Ishikawa (cell line): ENCODE results near the gene C16orf90.

Source experiments
- CEBPB ChIP-seq: IDR thresholded peaks from 2 replicates; pipeline ENCODE4 v1.6.1; 2012
- CREB1 ChIP-seq: IDR thresholded peaks from 2 replicates; pipeline ENCODE4 v1.6.1; 2012; ENCODE audit warnings: low read depth
- EGR1 ChIP-seq: IDR thresholded peaks from 2 replicates; pipeline ENCODE4 v1.6.1; 2012
- EP300 ChIP-seq: IDR thresholded peaks from 2 replicates; pipeline ENCODE4 v1.6.1; 2012; ENCODE audit warnings: borderline replicate concordance
- FOXM1 ChIP-seq: IDR thresholded peaks from 2 replicates; pipeline ENCODE4 v1.6.1; 2012; ENCODE audit warnings: low read depth, borderline replicate concordance
- MAX ChIP-seq: IDR thresholded peaks from 2 replicates; pipeline ENCODE4 v1.6.1; 2012
- NFIC ChIP-seq: IDR thresholded peaks from 2 replicates; pipeline ENCODE4 v1.6.1; 2012
- RAD21 ChIP-seq: IDR thresholded peaks from 2 replicates; pipeline ENCODE4 v1.6.1; 2012; ENCODE audit warnings: low read depth
- REST ChIP-seq: IDR thresholded peaks from 2 replicates; pipeline ENCODE4 v1.6.1; 2012; ENCODE audit warnings: low read depth, mild to moderate bottlenecking
- TAF1 ChIP-seq: IDR thresholded peaks from 2 replicates; pipeline ENCODE4 v1.6.1; 2012; ENCODE audit warnings: low read depth, mild to moderate bottlenecking
- TCF12 ChIP-seq: IDR thresholded peaks from 2 replicates; pipeline ENCODE4 v1.6.1; 2012; ENCODE audit warnings: low read depth
- TEAD4 ChIP-seq: IDR thresholded peaks from 2 replicates; pipeline ENCODE4 v1.6.1; 2012
- USF1 ChIP-seq: IDR thresholded peaks from 2 replicates; pipeline ENCODE4 v1.6.1; 2012
- YY1 ChIP-seq: IDR thresholded peaks from 2 replicates; pipeline ENCODE4 v1.6.1; 2012; ENCODE audit warnings: low read depth
- ZBTB7A ChIP-seq: IDR thresholded peaks from 2 replicates; pipeline ENCODE4 v1.6.1; 2012; ENCODE audit warnings: low read depth

C16orf90 gene

GRCh38 chr16:3474136-3474779, 21.0 kb downstream of the C16orf90 start:
- TF ChIP-seq FOXM1 (no peak), CEBPB (no peak), TCF12 (no peak)

- no peak for TF ChIP-seq TEAD4
Observed at GRCh38 chr16:3472878-3473595, 22.3 kb downstream of the C16orf90 start.

- TF ChIP-seq MAX (no peak), YY1 (no peak), TCF12 (no peak)
Observed at GRCh38 chr16:3471518-3472176, 23.6 kb downstream of the C16orf90 start.

- no peak for TF ChIP-seq TEAD4
- no peak for TF ChIP-seq EP300
- no peak for TF ChIP-seq MAX
- TF ChIP-seq REST = no peak
- no peak for TF ChIP-seq YY1
- TF ChIP-seq CREB1 = no peak
- no peak for TF ChIP-seq TAF1
- no peak for TF ChIP-seq ZBTB7A
Observed at GRCh38 chr16:3470723-3471122, 24.6 kb downstream of the C16orf90 start.

- TF ChIP-seq TCF12 (no peak), ZBTB7A (no peak), NFIC (no peak), CREB1 (no peak), EP300 (no peak), MAX (no peak), USF1 (no peak), TAF1 (no peak), CEBPB (no peak), EGR1 (no peak), TEAD4 (no peak), RAD21 (no peak), FOXM1 (no peak), YY1 (no peak), REST (no peak)
Observed at GRCh38 chr16:3469736-3470135, 25.6 kb downstream of the C16orf90 start.

- TF ChIP-seq EP300 (no peak), REST (no peak), EGR1 (no peak), TAF1 (no peak), CREB1 (no peak)
Observed at GRCh38 chr16:3468501-3468900, 26.8 kb downstream of the C16orf90 start.
